CD4-positive, alpha-beta T cell treated with Interleukin-2 at 100 ng/mL for 4 hours (primary cell): ENCODE data around the gene INF2.
"Not testable (repeated sequence)": the region's sequence is repeated elsewhere in the genome, so short reads cannot be mapped to it uniquely, and the experiment has no call there.

ENCODE experiments used
- DNase-seq: peaks from one replicate; pipeline ENCODE4 v3.0.0-alpha.2; 2020; ENCODE audit warnings: low spot score

The INF2 gene

GRCh38 chr14:104689109-104689880 is at the start of gene INF2:
INF2 (plus strand) TSS chr14:104689618; CDS start chr14:104701366, 11,748 bp downstream.
- DNase-seq, result peak; percentile 32

- peak; percentile 25 for DNase-seq
Observed at GRCh38 chr14:104639885-104640548, 49.4 kb upstream of the INF2 start.

- DNase-seq, result no peak
Observed at GRCh38 chr14:104640681-104641080, 48.7 kb upstream of the INF2 start.

- DNase-seq, result no peak
Observed at GRCh38 chr14:104641753-104642539, 47.5 kb upstream of the INF2 start.

- DNase-seq, result no peak
Observed at GRCh38 chr14:104642540-104642868, 46.9 kb upstream of the INF2 start.

- DNase-seq, result no peak
Observed at GRCh38 chr14:104643306-104643705, 46.1 kb upstream of the INF2 start.

- DNase-seq, result no peak
Observed at GRCh38 chr14:104644091-104644635, 45.3 kb upstream of the INF2 start.

GRCh38 chr14:104644656-104645378 is 44.6 kb upstream of the INF2 start:
- no peak for DNase-seq

- DNase-seq, result no peak
Observed at GRCh38 chr14:104647467-104648043, 41.9 kb upstream of the INF2 start.

- peak; percentile 59 for DNase-seq
Observed at GRCh38 chr14:104650057-104650980, 39.1 kb upstream of the INF2 start.

GRCh38 chr14:104650981-104651875 is 38.2 kb upstream of the INF2 start:
- no peak for DNase-seq

GRCh38 chr14:104651876-104652260 is 37.5 kb upstream of the INF2 start:
- no peak for DNase-seq

- no peak for DNase-seq
Observed at GRCh38 chr14:104652386-104652785, 37.0 kb upstream of the INF2 start.

- not testable (repeated sequence) for DNase-seq
Observed at GRCh38 chr14:104653130-104653920, 36.1 kb upstream of the INF2 start.

GRCh38 chr14:104654119-104654518 is 35.3 kb upstream of the INF2 start:
- DNase-seq, result no peak

GRCh38 chr14:104655128-104655848 is 34.1 kb upstream of the INF2 start:
- no peak for DNase-seq

- DNase-seq, result no peak
Observed at GRCh38 chr14:104656014-104656714, 33.3 kb upstream of the INF2 start.
